ENCODE measurements around the gene LTO1. TPM values are rescaled to one million over a fixed set of nuclear protein-coding genes. Genes with fewer than 3 reads are reported as not detected.

Gene LTO1
- total RNA-seq, 1 donor from 2014 or later = 28.5 TPM

GRCh38 chr11:69642913-69643632, 32.1 kb downstream of the LTO1 start:
- no peaks in the 10 kb centered on the region for H3K9me3 Mint-ChIP-seq (ENCODE audit: low read depth)
- peak; percentile 98 for TF ChIP-seq CTCF (IDR thresholded peaks at IDR 0.05; ENCODE audit: unreplicated experiment)
- peak overlapping the region; percentile 78 for H3K4me3 Mint-ChIP-seq (ENCODE audit: low read depth)
- H3K36me3 Mint-ChIP-seq (ENCODE audit: insufficient read depth) = peaks cover 6% of the 10 kb centered on the region
- H3K27ac Mint-ChIP-seq = no peak overlapping the region
- no peaks in the 10 kb centered on the region for H3K27me3 Mint-ChIP-seq
- peak; percentile 74 for DNase-seq (ENCODE audit: low spot score, unreplicated experiment)
- H3K4me1 Mint-ChIP-seq (ENCODE audit: low read depth) = peaks cover 20% of the 10 kb centered on the region

GRCh38 chr11:69642549-69642912, 32.6 kb downstream of the LTO1 start:
- no peak overlapping the region for H3K4me3 Mint-ChIP-seq (ENCODE audit: low read depth)
- no peak overlapping the region for H3K27ac Mint-ChIP-seq

GRCh38 chr11:69641681-69642548, 33.2 kb downstream of the LTO1 start:
- no peak for TF ChIP-seq CTCF (IDR thresholded peaks at IDR 0.05; ENCODE audit: unreplicated experiment)
- Mint-ChIP-seq H3K4me1 (ENCODE audit: low read depth) (peaks cover 25% of the 10 kb centered on the region), H3K36me3 (ENCODE audit: insufficient read depth) (peaks cover 6% of the 10 kb centered on the region), H3K9me3 (ENCODE audit: low read depth) (no peaks in the 10 kb centered on the region), H3K27ac (peak overlapping the region; percentile 98), H3K4me3 (ENCODE audit: low read depth) (peak overlapping the region; percentile 96), H3K27me3 (no peaks in the 10 kb centered on the region)
- DNase-seq (ENCODE audit: low spot score, unreplicated experiment) = no peak

More at GRCh38 chr11:69642549-69642912, 32.6 kb downstream of the LTO1 start:
- H3K4me1 Mint-ChIP-seq (ENCODE audit: low read depth) = peaks cover 23% of the 10 kb centered on the region
- H3K27me3 Mint-ChIP-seq = no peaks in the 10 kb centered on the region
- no peaks in the 10 kb centered on the region for H3K9me3 Mint-ChIP-seq (ENCODE audit: low read depth)
- no peak for TF ChIP-seq CTCF (IDR thresholded peaks at IDR 0.05; ENCODE audit: unreplicated experiment)
- DNase-seq (ENCODE audit: low spot score, unreplicated experiment) = no peak
- peaks cover 6% of the 10 kb centered on the region for H3K36me3 Mint-ChIP-seq (ENCODE audit: insufficient read depth)

GRCh38 chr11:69640995-69641581, 34.1 kb downstream of the LTO1 start, which contains the start of gene CCND1:
Gene CCND1 (plus strand): TSS chr11:69641156. CDS start chr11:69641314, 158 bp downstream.
- H3K27me3 Mint-ChIP-seq = no peaks in the 10 kb centered on the region
- peaks cover 28% of the 10 kb centered on the region for H3K4me1 Mint-ChIP-seq (ENCODE audit: low read depth)
- peak within 1 kb of the TSS; percentile 98 for H3K27ac Mint-ChIP-seq
- peak; percentile 69 for DNase-seq (ENCODE audit: low spot score, unreplicated experiment)
- H3K4me3 Mint-ChIP-seq (ENCODE audit: low read depth) = peak within 1 kb of the TSS; percentile 96
- peak; percentile 26 for TF ChIP-seq CTCF (IDR thresholded peaks at IDR 0.05; ENCODE audit: unreplicated experiment)
- H3K36me3 Mint-ChIP-seq (ENCODE audit: insufficient read depth) = peaks cover 6% of the 10 kb centered on the region
- H3K9me3 Mint-ChIP-seq (ENCODE audit: low read depth) = no peaks in the 10 kb centered on the region

All from progenitor cell of endocrine pancreas (in vitro differentiated cells).